Adipocyte (in vitro differentiated cells): ENCODE measurements around the gene EEFSEC.

Experiments
- DNase-seq: peaks from one replicate; pipeline ENCODE4 v3.0.0-alpha.2; 2015; ENCODE audit warnings: low read depth
- H3K27me3 ChIP-seq: replicated peaks from 2 replicates; pipeline ENCODE4 v1.7.0; 2013; ENCODE audit warnings: mild to moderate bottlenecking, low read length, moderate library complexity; ENCODE audit not compliant: control insufficient read depth, insufficient read depth
- H3K36me3 ChIP-seq: 2 replicates; pipeline ENCODE4 v1.7.0; 2013; ENCODE audit warnings: low read length, mild to moderate bottlenecking, moderate library complexity; ENCODE audit not compliant: control insufficient read depth, insufficient read depth, severe bottlenecking
- H3K4me1 ChIP-seq: 2 replicates; pipeline ENCODE4 v1.7.0; 2013; ENCODE audit warnings: mild to moderate bottlenecking, low read length, moderate library complexity; ENCODE audit not compliant: control insufficient read depth, insufficient read depth
- H3K4me3 ChIP-seq: 2 replicates; pipeline ENCODE4 v1.7.0; 2013; ENCODE audit warnings: mild to moderate bottlenecking, low read length, moderate library complexity
- H3K9ac ChIP-seq: 2 replicates; pipeline ENCODE4 v1.7.0; 2013; ENCODE audit warnings: mild to moderate bottlenecking, low read length, moderate library complexity
- H3K9me3 ChIP-seq: 2 replicates; pipeline ENCODE4 v1.7.0; 2013; ENCODE audit warnings: mild to moderate bottlenecking, low read length, moderate library complexity; ENCODE audit not compliant: control insufficient read depth

EEFSEC gene

DNA sequence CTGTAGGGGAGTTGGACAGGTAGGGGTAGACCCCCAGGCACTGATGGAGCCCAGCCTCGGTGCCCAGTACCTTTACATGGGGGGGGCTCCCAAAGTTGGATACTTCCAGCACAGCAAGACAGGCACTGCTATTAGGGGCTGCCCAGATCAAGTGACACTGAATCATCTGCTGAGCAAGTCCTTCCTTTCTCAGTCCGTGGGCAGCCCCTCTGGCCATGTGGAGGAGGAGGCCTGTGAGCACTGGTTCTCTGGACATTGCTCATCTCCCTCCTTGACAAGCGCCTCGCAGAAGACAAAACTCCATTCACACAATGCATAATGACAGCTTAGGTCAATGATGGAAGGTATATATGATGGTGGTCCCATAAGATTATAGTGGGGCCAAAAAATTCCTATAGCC, 35.7 kb downstream of the EEFSEC start:
- peaks cover 11% of the 10 kb centered on the region for H3K4me1 ChIP-seq
- H3K9me3 ChIP-seq = no peaks in the 10 kb centered on the region
- no peaks in the 10 kb centered on the region for H3K27me3 ChIP-seq
- H3K4me3 ChIP-seq = no peak overlapping the region
- H3K36me3 ChIP-seq = no peaks in the 10 kb centered on the region
- no peak overlapping the region for H3K9ac ChIP-seq
- DNase-seq = peak; percentile 24

DNA sequence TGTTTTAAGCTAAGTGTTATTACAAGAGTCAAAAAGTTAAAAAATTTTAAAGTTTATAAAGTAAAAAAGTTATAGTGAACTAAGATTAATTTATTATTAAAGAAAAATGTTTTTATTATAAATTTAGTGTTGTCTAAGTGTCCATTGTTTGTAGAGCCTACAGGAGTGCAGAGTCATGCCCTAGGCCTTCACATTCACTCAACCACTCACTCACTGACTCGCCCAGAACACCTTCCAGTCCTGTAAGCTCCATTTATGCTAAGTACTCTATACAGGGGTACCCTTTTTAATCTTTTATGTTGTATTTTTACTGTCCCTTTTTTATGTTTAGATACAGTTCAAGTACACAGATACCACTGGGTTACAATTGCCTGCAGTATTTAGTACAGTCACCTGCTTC, 37.2 kb downstream of the EEFSEC start:
- Histone ChIP-seq H3K4me1 (peaks cover 25% of the 10 kb centered on the region), H3K4me3 (no peak overlapping the region), H3K36me3 (no peaks in the 10 kb centered on the region), H3K27me3 (no peaks in the 10 kb centered on the region), H3K9ac (no peak overlapping the region), H3K9me3 (no peaks in the 10 kb centered on the region)
- DNase-seq = no peak

DNA sequence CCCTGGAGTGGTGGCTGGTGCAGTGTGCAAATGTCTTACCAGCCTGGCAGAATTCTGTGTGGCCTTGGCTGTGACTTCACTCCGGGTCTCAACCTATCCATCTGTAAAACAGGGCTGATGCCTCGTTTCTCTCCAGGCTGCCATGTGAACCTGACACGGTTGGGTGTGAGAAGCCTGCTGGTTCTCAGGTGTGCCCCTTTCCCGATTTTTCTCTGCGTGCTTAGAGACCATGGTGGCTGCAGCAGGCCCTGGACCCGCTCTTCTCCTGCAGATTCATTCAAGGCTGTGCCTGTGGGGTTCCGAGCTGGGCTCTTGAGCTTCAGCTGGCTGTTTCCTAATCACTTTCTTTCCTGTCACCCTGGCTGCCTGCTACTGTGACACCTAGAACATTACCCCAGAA, 38.9 kb downstream of the EEFSEC start:
- Histone ChIP-seq H3K9ac (no peak overlapping the region), H3K27me3 (no peaks in the 10 kb centered on the region), H3K4me3 (no peak overlapping the region), H3K9me3 (no peaks in the 10 kb centered on the region), H3K36me3 (no peaks in the 10 kb centered on the region), H3K4me1 (peaks cover 26% of the 10 kb centered on the region)
- no peak for DNase-seq

DNA sequence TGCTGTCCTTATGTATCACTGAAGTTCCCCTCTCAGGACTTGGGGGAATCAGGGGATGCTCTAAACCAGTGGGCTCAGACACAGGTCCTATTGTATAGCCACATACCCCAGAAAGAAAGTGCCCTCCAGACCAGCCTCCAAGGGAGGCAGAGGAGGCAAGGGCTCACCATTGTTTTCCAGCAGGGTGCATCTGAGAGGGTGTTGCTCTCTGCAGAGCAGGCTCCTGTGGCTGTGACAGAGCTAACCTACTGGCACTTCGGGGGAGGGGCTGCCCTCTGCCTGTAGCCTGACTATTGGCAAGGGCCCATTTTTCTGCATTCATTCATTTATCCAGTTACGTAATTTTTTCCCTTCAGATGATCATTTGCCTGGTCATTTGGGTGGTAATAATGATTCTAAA, 39.9 kb downstream of the EEFSEC start:
- peaks cover 30% of the 10 kb centered on the region for H3K4me1 ChIP-seq
- no peak overlapping the region for H3K4me3 ChIP-seq
- no peaks in the 10 kb centered on the region for H3K36me3 ChIP-seq
- no peak for DNase-seq
- H3K27me3 ChIP-seq = no peaks in the 10 kb centered on the region
- H3K9me3 ChIP-seq = no peaks in the 10 kb centered on the region
- H3K9ac ChIP-seq = no peak overlapping the region

DNA sequence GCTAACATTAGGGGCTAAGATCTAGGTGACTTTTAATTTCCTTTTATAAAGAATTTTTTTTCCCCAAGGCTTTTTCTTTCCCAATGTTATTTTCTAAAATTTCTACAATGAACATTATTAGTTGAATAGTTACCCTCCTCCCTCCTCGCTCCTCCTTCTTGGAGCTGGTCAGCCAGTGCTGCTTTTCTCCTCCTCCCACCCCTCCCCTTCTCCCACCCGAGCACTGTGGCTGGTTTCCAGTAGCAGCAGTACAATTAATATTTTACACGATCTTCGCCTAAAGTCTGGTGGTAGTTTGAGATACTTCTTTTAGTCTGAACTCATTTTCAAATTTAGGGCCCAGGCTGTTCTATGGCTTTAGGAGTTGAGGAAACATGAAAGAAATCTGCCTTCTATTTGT, 41.6 kb downstream of the EEFSEC start:
- no peaks in the 10 kb centered on the region for H3K9me3 ChIP-seq
- H3K4me1 ChIP-seq = peaks cover 35% of the 10 kb centered on the region
- H3K9ac ChIP-seq = no peak overlapping the region
- no peak overlapping the region for H3K4me3 ChIP-seq
- H3K27me3 ChIP-seq = no peaks in the 10 kb centered on the region
- DNase-seq = no peak
- H3K36me3 ChIP-seq = no peaks in the 10 kb centered on the region

DNA sequence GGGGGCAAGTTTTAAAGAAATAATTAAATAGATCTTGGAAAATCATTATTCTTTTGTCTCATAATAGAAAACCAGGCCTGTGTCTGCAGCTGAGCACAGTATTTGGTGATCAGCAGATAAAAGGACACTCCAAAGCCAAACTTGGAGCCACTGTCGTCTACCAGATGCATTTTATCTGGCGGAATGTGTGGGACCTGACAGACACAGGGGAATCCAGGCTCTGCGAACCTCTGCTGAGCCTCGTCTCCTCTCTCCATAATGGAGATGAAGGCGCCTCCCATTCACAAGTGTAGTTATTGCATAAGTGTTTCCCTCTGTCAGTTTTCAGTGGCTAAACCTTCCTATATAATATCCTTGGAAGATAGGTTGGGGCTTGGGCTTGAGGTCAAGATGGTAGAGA, 42.1 kb downstream of the EEFSEC start:
- no peaks in the 10 kb centered on the region for H3K36me3 ChIP-seq
- H3K4me3 ChIP-seq = no peak overlapping the region
- no peak overlapping the region for H3K9ac ChIP-seq
- H3K4me1 ChIP-seq = peaks cover 35% of the 10 kb centered on the region
- H3K9me3 ChIP-seq = no peaks in the 10 kb centered on the region
- H3K27me3 ChIP-seq = no peaks in the 10 kb centered on the region
- DNase-seq = no peak

DNA sequence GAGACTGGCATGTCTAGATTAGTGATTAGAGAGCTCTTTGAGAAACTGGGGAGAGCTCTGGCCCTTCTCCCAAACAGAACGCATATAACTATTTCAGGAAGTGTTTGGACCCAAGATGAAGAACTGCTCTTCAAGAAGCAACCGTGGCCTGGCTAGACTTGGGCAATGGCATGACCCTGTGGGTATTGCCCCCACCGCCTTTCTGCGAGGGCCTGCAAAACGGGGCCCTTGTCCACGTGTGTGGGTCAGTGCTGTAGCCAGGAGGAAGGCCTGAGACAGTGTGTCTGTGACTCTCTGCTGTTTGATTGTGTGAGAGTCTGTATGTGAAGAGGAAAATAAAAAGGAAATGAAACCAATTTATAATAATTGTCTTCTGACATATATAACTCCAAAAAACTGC, 42.5 kb downstream of the EEFSEC start:
- no peaks in the 10 kb centered on the region for H3K36me3 ChIP-seq
- H3K9me3 ChIP-seq = no peaks in the 10 kb centered on the region
- H3K9ac ChIP-seq = no peak overlapping the region
- H3K27me3 ChIP-seq = no peaks in the 10 kb centered on the region
- H3K4me3 ChIP-seq = no peak overlapping the region
- DNase-seq = no peak
- peaks cover 35% of the 10 kb centered on the region for H3K4me1 ChIP-seq

DNA sequence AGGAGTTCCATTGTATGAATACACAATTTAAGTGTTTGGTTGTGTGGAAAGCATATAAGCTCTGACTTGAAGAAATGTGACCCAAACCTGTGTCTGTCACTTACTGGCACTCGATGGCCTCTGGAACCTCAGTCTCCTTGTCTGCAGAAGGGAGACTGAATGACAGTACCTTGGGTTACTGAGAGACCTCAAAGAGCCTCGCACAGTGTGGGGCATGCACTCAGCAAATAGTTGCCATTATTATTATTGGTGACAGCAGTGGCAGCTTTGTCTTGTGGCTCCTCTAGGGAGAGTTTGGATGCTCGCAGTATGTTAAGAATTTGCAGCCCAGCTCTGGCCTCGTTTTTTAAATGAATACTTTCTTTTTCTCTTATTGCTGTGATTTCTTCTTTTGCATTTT, 43.4 kb downstream of the EEFSEC start:
- peaks cover 35% of the 10 kb centered on the region for H3K4me1 ChIP-seq
- no peak for DNase-seq
- no peaks in the 10 kb centered on the region for H3K27me3 ChIP-seq
- H3K9ac ChIP-seq = no peak overlapping the region
- H3K4me3 ChIP-seq = no peak overlapping the region
- H3K9me3 ChIP-seq = no peaks in the 10 kb centered on the region
- no peaks in the 10 kb centered on the region for H3K36me3 ChIP-seq

DNA sequence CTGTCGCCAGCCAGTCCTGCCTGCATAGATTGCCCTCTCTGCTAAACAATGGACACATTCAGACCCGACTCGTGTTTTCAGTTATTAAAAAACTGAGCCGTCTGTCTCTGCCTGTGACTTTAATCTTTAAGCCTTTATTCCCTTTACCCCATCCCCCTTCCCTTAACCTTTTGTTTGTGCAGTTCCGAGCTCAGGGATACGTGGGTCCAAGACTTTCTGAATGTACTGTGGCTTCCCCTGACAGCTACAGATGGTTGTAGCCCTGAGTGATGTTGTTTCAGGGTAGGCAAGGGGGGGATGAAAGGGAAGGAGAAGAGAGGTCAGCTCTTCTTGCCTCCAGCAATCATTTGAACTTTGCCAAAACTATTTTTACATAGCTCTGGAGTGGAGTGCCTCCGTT, 44.6 kb downstream of the EEFSEC start:
- no peaks in the 10 kb centered on the region for H3K36me3 ChIP-seq
- H3K9me3 ChIP-seq = no peaks in the 10 kb centered on the region
- DNase-seq = no peak
- H3K9ac ChIP-seq = no peak overlapping the region
- no peaks in the 10 kb centered on the region for H3K27me3 ChIP-seq
- no peak overlapping the region for H3K4me3 ChIP-seq
- peaks cover 33% of the 10 kb centered on the region for H3K4me1 ChIP-seq

DNA sequence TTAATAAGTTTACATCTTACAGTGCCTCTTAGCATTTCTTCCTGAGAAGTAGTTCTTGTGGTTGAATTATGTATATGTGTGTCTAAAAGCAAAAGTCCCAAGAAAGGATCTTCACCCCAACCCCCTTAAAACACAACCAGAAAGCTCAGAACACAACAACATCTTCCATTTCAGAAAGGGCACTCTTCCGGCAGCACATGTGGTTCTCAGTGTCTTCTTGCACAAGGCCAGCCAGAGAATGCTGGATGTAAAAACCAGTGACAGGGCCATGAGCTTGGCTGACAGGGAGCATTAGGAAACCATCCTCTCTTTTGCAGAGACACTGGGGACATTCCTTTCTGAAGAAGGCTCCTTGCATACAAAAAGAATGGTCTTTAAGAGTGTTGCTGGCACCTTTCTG, 45.0 kb downstream of the EEFSEC start:
- DNase-seq = no peak
- Histone ChIP-seq H3K27me3 (no peaks in the 10 kb centered on the region), H3K9me3 (no peaks in the 10 kb centered on the region), H3K4me3 (no peak overlapping the region), H3K36me3 (no peaks in the 10 kb centered on the region), H3K4me1 (peaks cover 29% of the 10 kb centered on the region), H3K9ac (no peak overlapping the region)

DNA sequence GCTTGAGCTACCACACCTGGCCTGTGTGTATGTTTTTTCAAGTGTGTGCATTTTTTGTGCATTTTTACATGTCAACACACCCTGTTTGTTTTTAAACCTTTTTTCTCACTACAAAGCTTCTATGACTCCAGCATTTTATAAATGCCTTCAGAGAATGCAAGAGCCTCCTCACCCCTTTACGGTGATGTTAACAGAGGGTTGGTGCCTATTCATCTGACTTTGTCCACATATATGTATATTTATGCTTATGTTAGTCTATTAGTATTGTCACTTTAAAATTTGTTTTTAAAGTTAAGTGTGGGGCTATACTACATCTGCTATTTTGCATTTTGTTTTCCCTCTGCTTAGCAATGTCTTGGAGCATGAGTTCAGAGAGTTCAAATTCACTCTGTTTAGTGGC, 45.8 kb downstream of the EEFSEC start:
- no peaks in the 10 kb centered on the region for H3K36me3 ChIP-seq
- no peaks in the 10 kb centered on the region for H3K27me3 ChIP-seq
- no peak overlapping the region for H3K4me3 ChIP-seq
- H3K9ac ChIP-seq = no peak overlapping the region
- H3K4me1 ChIP-seq = peaks cover 22% of the 10 kb centered on the region
- no peak for DNase-seq
- H3K9me3 ChIP-seq = no peaks in the 10 kb centered on the region

DNA sequence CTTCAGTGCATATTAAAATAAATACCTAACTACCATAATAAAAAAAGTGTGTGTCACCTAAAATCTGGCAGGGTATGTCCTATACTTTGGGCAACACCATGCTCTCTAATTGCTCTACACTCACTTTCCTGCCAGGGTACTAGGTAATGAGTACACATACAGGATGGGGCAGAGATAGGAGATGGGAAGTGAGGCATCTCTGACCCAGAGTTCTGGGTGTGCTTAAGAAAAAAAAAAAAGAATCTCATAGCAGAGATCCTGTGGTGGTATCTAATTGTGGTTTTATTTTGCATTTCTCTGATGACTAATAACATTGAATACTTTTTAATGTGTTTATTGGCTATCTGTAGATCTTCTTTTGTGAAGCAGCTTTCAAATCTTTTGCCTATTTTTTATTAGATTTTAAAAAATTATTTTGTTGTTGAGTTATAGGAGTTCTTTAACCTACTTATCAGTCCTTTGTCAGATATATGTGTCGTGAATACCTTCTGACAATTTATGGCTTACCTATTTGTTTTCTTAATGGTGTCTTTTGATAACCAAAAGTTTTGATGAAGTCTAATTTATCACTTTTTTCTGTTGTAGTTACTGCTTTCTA, 48.0 kb downstream of the EEFSEC start:
- Histone ChIP-seq H3K36me3 (no peaks in the 10 kb centered on the region), H3K4me3 (no peak overlapping the region), H3K9ac (no peak overlapping the region), H3K4me1 (peaks cover 9% of the 10 kb centered on the region), H3K9me3 (no peaks in the 10 kb centered on the region), H3K27me3 (no peaks in the 10 kb centered on the region)
- no peak for DNase-seq
